Karpas-422 (cell line): ENCODE results near the gene CADPS. TPM values are rescaled to one million over a fixed set of nuclear protein-coding genes. Genes with fewer than 3 reads are reported as not detected.

Experiments used
- DNase-seq: peaks from one replicate; pipeline ENCODE4 v3.0.0-alpha.2; 2015
- H2AFZ ChIP-seq: fragments of 200-600 bp; sonication (generic); 2 replicates; pipeline ENCODE4 v1.6.1; 2014; ENCODE audit warnings: antibody characterized with exemption, low read length, mixed read lengths
- H3K27ac ChIP-seq: fragments of 200-600 bp; sonication (generic); 2 replicates; pipeline ENCODE4 v1.5.1; 2014; ENCODE audit warnings: mild to moderate bottlenecking, low read length, moderate library complexity
- H3K27me3 ChIP-seq: fragments of 200-600 bp; sonication (generic); 2 replicates; pipeline ENCODE4 v1.6.1; 2014; ENCODE audit warnings: low read length, mixed read lengths
- H3K36me3 ChIP-seq: fragments of 200-600 bp; sonication (generic); 2 replicates; pipeline ENCODE4 v1.6.1; 2014; ENCODE audit warnings: low read length, mixed read lengths; ENCODE audit not compliant: insufficient read depth
- H3K4me1 ChIP-seq: fragments of 200-600 bp; sonication (generic); 2 replicates; pipeline ENCODE4 v1.6.1; 2014; ENCODE audit warnings: mild to moderate bottlenecking, low read length, mixed read lengths
- H3K4me2 ChIP-seq: fragments of 200-600 bp; sonication (generic); 2 replicates; pipeline ENCODE4 v1.6.1; 2014; ENCODE audit warnings: low read length, low read depth, mild to moderate bottlenecking; ENCODE audit not compliant: poor library complexity, severe bottlenecking
- H3K4me3 ChIP-seq: fragments of 200-600 bp; sonication (generic); 2 replicates; pipeline ENCODE4 v1.5.1; 2014; ENCODE audit warnings: mild to moderate bottlenecking, antibody characterized with exemption, low read length, mixed read lengths
- H3K79me2 ChIP-seq: fragments of 200-600 bp; sonication (generic); 2 replicates; pipeline ENCODE4 v1.6.1; 2014; ENCODE audit warnings: mild to moderate bottlenecking, low read length, mixed read lengths
- H3K9ac ChIP-seq: fragments of 200-600 bp; sonication (generic); 2 replicates; pipeline ENCODE4 v1.6.0; 2014; ENCODE audit warnings: low read length
- H3K9me2 ChIP-seq: fragments of 200-600 bp; sonication (generic), shearing (Covaris generic); replicated peaks from 2 replicates; pipeline ENCODE4 v1.6.0; 2014; ENCODE audit warnings: mild to moderate bottlenecking, low read length, moderate library complexity; ENCODE audit not compliant: insufficient read depth
- H3K9me3 ChIP-seq: fragments of 300-700, 200-600 bp; sonication (generic); 2 replicates; pipeline ENCODE4 v1.6.1; 2014; ENCODE audit warnings: low read length, mixed read lengths
- H4K20me1 ChIP-seq: fragments of 200-600 bp; sonication (generic); 2 replicates; pipeline ENCODE4 v1.6.1; 2014; ENCODE audit warnings: mild to moderate bottlenecking, antibody characterized with exemption, low read length, low read depth; ENCODE audit not compliant: insufficient read depth
- total RNA-seq: library from RNA; depleted of rRNA; stranded (reverse); fragments of >200 nt; shearing (Covaris generic); gene quantifications from 2 replicates; pipeline ENCODE4 v1.2.3, GENCODE V29; 2014; ENCODE audit warnings: low replicate concordance

CADPS gene
- total RNA-seq, 1 experiment from 2014 or later = 1.9 TPM

- Histone ChIP-seq H3K4me2 (no peak overlapping the region), H3K4me1 (peaks cover 13% of the 10 kb centered on the region), H4K20me1 (no peaks in the 10 kb centered on the region), H3K9me3 (no peaks in the 10 kb centered on the region), H3K9me2 (no peaks in the 10 kb centered on the region), H2AFZ (no peak overlapping the region), H3K79me2 (no peaks in the 10 kb centered on the region), H3K36me3 (no peaks in the 10 kb centered on the region), H3K27ac (no peak overlapping the region), H3K4me3 (no peak overlapping the region), H3K9ac (no peak overlapping the region), H3K27me3 (no peaks in the 10 kb centered on the region)
- no peak for DNase-seq
Observed at GRCh38 chr3:62679988-62680387, 195.2 kb downstream of the CADPS start.

GRCh38 chr3:62678841-62679240 lies 196.4 kb downstream of the CADPS start:
- Histone ChIP-seq H3K27ac (no peak overlapping the region), H3K9me3 (no peaks in the 10 kb centered on the region), H3K4me2 (no peak overlapping the region), H3K27me3 (no peaks in the 10 kb centered on the region), H3K79me2 (no peaks in the 10 kb centered on the region), H3K4me1 (peaks cover 24% of the 10 kb centered on the region), H3K4me3 (no peak overlapping the region), H4K20me1 (no peaks in the 10 kb centered on the region), H2AFZ (no peak overlapping the region), H3K9me2 (no peaks in the 10 kb centered on the region), H3K9ac (no peak overlapping the region), H3K36me3 (no peaks in the 10 kb centered on the region)
- DNase-seq = no peak

- Histone ChIP-seq H3K36me3 (no peaks in the 10 kb centered on the region), H4K20me1 (no peaks in the 10 kb centered on the region), H3K4me2 (no peak overlapping the region), H3K4me1 (peaks cover 33% of the 10 kb centered on the region), H3K9me3 (no peaks in the 10 kb centered on the region), H2AFZ (no peak overlapping the region), H3K79me2 (no peaks in the 10 kb centered on the region), H3K27ac (no peak overlapping the region), H3K27me3 (no peaks in the 10 kb centered on the region), H3K9me2 (no peaks in the 10 kb centered on the region), H3K4me3 (no peak overlapping the region), H3K9ac (no peak overlapping the region)
- DNase-seq = no peak
Observed at GRCh38 chr3:62677926-62678325, 197.3 kb downstream of the CADPS start.

- H3K27me3 ChIP-seq = no peaks in the 10 kb centered on the region
- H3K4me2 ChIP-seq = no peak overlapping the region
- no peak overlapping the region for H3K4me3 ChIP-seq
- H3K79me2 ChIP-seq = no peaks in the 10 kb centered on the region
- H3K27ac ChIP-seq = no peak overlapping the region
- no peak overlapping the region for H3K9ac ChIP-seq
- no peaks in the 10 kb centered on the region for H4K20me1 ChIP-seq
- no peaks in the 10 kb centered on the region for H3K9me2 ChIP-seq
- H3K9me3 ChIP-seq = no peaks in the 10 kb centered on the region
- no peak for DNase-seq
- no peak overlapping the region for H2AFZ ChIP-seq
- no peaks in the 10 kb centered on the region for H3K36me3 ChIP-seq
- H3K4me1 ChIP-seq = peaks cover 44% of the 10 kb centered on the region
Observed at GRCh38 chr3:62676689-62677271, 198.4 kb downstream of the CADPS start.

- no peaks in the 10 kb centered on the region for H3K9me3 ChIP-seq
- H3K4me2 ChIP-seq = peak overlapping the region; percentile 21
- peak; percentile 55 for DNase-seq
- no peaks in the 10 kb centered on the region for H3K9me2 ChIP-seq
- H4K20me1 ChIP-seq = no peaks in the 10 kb centered on the region
- H2AFZ ChIP-seq = 0 out of 2 replicates have a peak overlapping the region, but pooled peaks have one; percentile 2
- no peaks in the 10 kb centered on the region for H3K79me2 ChIP-seq
- H3K27me3 ChIP-seq = no peaks in the 10 kb centered on the region
- no peak overlapping the region for H3K9ac ChIP-seq
- no peaks in the 10 kb centered on the region for H3K36me3 ChIP-seq
- no peak overlapping the region for H3K27ac ChIP-seq
- peaks cover 56% of the 10 kb centered on the region for H3K4me1 ChIP-seq
- H3K4me3 ChIP-seq = no peak overlapping the region
Observed at GRCh38 chr3:62675492-62675891, 199.7 kb downstream of the CADPS start.

- H3K9me3 ChIP-seq = no peaks in the 10 kb centered on the region
- no peaks in the 10 kb centered on the region for H3K27me3 ChIP-seq
- H4K20me1 ChIP-seq = no peaks in the 10 kb centered on the region
- no peaks in the 10 kb centered on the region for H3K36me3 ChIP-seq
- no peak overlapping the region for H2AFZ ChIP-seq
- no peak overlapping the region for H3K4me3 ChIP-seq
- H3K9ac ChIP-seq = no peak overlapping the region; the same call in 1 of the 2 replicates
- H3K9me2 ChIP-seq = no peaks in the 10 kb centered on the region
- peak overlapping the region; percentile 49 for H3K4me2 ChIP-seq
- no peaks in the 10 kb centered on the region for H3K79me2 ChIP-seq
- H3K27ac ChIP-seq = peak overlapping the region; percentile 86
- DNase-seq = no peak
- H3K4me1 ChIP-seq = peaks cover 79% of the 10 kb centered on the region
Observed at GRCh38 chr3:62672988-62673313, 202.3 kb downstream of the CADPS start.

GRCh38 chr3:62672270-62672987 lies 202.8 kb downstream of the CADPS start:
- Histone ChIP-seq H3K79me2 (no peaks in the 10 kb centered on the region), H3K9me3 (no peaks in the 10 kb centered on the region), H3K9ac (peak overlapping the region; percentile 43), H3K27me3 (no peaks in the 10 kb centered on the region), H3K4me3 (peak overlapping the region; percentile 9; the same call in 1 of the 2 replicates), H4K20me1 (no peaks in the 10 kb centered on the region), H3K9me2 (no peaks in the 10 kb centered on the region), H3K4me2 (peak overlapping the region; percentile 49), H2AFZ (no peak overlapping the region), H3K36me3 (no peaks in the 10 kb centered on the region), H3K4me1 (peaks cover 84% of the 10 kb centered on the region), H3K27ac (peak overlapping the region; percentile 86)
- peak; percentile 78 for DNase-seq

- no peaks in the 10 kb centered on the region for H3K9me3 ChIP-seq
- no peak for DNase-seq
- H3K27ac ChIP-seq = no peak overlapping the region
- H3K9ac ChIP-seq = no peak overlapping the region
- H3K4me2 ChIP-seq = no peak overlapping the region
- H3K4me3 ChIP-seq = no peak overlapping the region
- H4K20me1 ChIP-seq = no peaks in the 10 kb centered on the region
- no peaks in the 10 kb centered on the region for H3K9me2 ChIP-seq
- no peaks in the 10 kb centered on the region for H3K79me2 ChIP-seq
- H2AFZ ChIP-seq = no peak overlapping the region
- no peaks in the 10 kb centered on the region for H3K36me3 ChIP-seq
- no peaks in the 10 kb centered on the region for H3K27me3 ChIP-seq
- peaks cover 96% of the 10 kb centered on the region for H3K4me1 ChIP-seq
Observed at GRCh38 chr3:62670351-62670750, 204.9 kb downstream of the CADPS start.
